Measurements from ENCODE around the gene SEMA4D. TPM values are rescaled to one million over a fixed set of nuclear protein-coding genes. Genes with fewer than 3 reads are reported as not detected.

SEMA4D gene
- total and polyA plus RNA-seq, 9 of the 15 experiments (the other 6 are each of a cell fraction or from before 2014, with no cell fraction given): 0.38 to 5.1 (median 1.8) TPM

DNA sequence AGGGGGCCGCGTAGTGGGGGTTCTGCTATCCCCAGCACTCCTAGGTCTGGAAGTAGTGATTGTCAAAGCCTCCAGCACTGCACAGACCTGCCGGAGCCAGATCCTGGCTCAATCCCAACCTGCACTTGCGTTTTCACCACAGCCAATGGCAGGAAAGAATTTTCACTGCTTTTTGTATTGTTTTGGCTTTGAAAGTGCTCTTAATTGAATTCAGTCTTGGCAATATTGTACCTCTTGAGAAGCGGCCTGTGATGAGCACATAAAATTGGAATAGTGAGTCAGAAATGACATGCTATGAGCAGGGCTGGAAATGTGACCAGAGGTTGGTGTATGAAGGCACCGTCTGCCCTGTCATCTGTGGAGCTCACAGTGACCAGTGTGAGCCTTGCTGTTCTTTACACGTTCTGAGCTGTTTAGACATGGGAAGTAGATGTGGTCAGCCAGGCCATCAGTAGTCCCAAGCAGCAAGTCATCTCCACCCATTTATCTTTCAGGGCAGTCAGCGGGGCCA lies 138.1 kb downstream of the SEMA4D start (continued):
- no peak for TF ChIP-seq RREB1 (CRISPR knock-in tag; IDR thresholded peaks at IDR 0.05)
- no peak for TF ChIP-seq NR2C1 (IDR thresholded peaks at IDR 0.05)
- no peak for TF ChIP-seq NR2C1 (tag; IDR thresholded peaks at IDR 0.05)
- TF ChIP-seq ZNF140 (CRISPR knock-in tag; IDR thresholded peaks at IDR 0.05): no peak
- TF ChIP-seq ZFP1 (CRISPR knock-in tag; IDR thresholded peaks at IDR 0.05): no peak
- TF ChIP-seq, protein P1, sequence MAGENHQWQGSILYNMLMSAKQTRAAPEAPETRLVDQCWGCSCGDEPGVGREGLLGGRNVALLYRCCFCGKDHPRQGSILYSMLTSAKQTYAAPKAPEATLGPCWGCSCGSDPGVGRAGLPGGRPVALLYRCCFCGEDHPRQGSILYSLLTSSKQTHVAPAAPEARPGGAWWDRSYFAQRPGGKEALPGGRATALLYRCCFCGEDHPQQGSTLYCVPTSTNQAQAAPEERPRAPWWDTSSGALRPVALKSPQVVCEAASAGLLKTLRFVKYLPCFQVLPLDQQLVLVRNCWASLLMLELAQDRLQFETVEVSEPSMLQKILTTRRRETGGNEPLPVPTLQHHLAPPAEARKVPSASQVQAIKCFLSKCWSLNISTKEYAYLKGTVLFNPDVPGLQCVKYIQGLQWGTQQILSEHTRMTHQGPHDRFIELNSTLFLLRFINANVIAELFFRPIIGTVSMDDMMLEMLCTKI (IDR thresholded peaks at IDR 0.05; ENCODE audit: partially characterized antibody): no peak
- no peak for TF ChIP-seq ZNF124 (CRISPR knock-in tag; IDR thresholded peaks at IDR 0.05)
- TF ChIP-seq POLR2G (IDR thresholded peaks at IDR 0.05; ENCODE audit: low read depth, low read length): no peak

Data from K562 (cell line).